GM12892 (cell line): ENCODE measurements around the gene ATP13A3.

ENCODE experiments used
- POLR2A ChIP-seq: IDR thresholded peaks from 2 replicates; pipeline ENCODE4 v1.6.1; 2011; ENCODE audit warnings: low read depth, low read length, control low read depth
- POLR2AphosphoS5 ChIP-seq: IDR thresholded peaks from 2 replicates; pipeline ENCODE4 v1.6.1; 2011; ENCODE audit warnings: low read depth, low read length, control low read depth
- TAF1 ChIP-seq: IDR thresholded peaks from 2 replicates; pipeline ENCODE4 v1.6.1; 2011; ENCODE audit warnings: low read depth, mild to moderate bottlenecking, control low read depth, low read length, borderline replicate concordance

GRCh38 chr3:194387926-194388418, 98.8 kb downstream of the ATP13A3 start:
- TF ChIP-seq POLR2AphosphoS5 (no peak), POLR2A (no peak), TAF1 (no peak)
